Stimulated activated naive B cell treated with anti-CD40 and anti-IgM and Interleukin-4, amounts not matched to agents 10 μg/mL and 1 μg/mL and 100 μg/mL, for 72 hours (primary cell): ENCODE results near the gene KRT12.
"Not testable (repeated sequence)": the region's sequence is repeated elsewhere in the genome, so short reads cannot be mapped to it uniquely, and the experiment has no call there.

ENCODE experiments used
- ATAC-seq, 2 donors: fragments of 150-1000 bp; cut with Tn5 transposase; replicated peaks; 2 replicates each; pipeline ENCODE4 v1.10.0; 2021; ENCODE audit warnings: moderate library complexity in 1 of 2
- DNase-seq: peaks from one replicate; pipeline ENCODE4 v3.0.0; 2021
- H3K27ac Mint-ChIP-seq: one replicate; pipeline ENCODE4 v1.8.0; 2022; ENCODE audit warnings: mild to moderate bottlenecking, mixed read lengths
- H3K27me3 Mint-ChIP-seq, 2 donors: one replicate each; pipeline ENCODE4 v1.8.0; 2022; ENCODE audit warnings: mixed read lengths in 2 of 2
- H3K36me3 Mint-ChIP-seq, 2 donors: one replicate each; pipeline ENCODE4 v1.8.0; 2022; ENCODE audit warnings: mixed read lengths in 2 of 2, mild to moderate bottlenecking in 1 of 2
- H3K4me1 Mint-ChIP-seq, 2 donors: one replicate each; pipeline ENCODE4 v1.8.0; 2022; ENCODE audit warnings: mixed read lengths in 2 of 2, mild to moderate bottlenecking in 1 of 2
- H3K4me3 Mint-ChIP-seq, 2 donors: one replicate each; pipeline ENCODE4 v1.8.0; 2022; ENCODE audit warnings: mild to moderate bottlenecking in 2 of 2, mixed read lengths in 2 of 2, moderate library complexity in 1 of 2
- H3K9me3 Mint-ChIP-seq, 2 donors: one replicate each; pipeline ENCODE4 v1.8.0; 2022; ENCODE audit warnings: mixed read lengths in 2 of 2, mild to moderate bottlenecking in 1 of 2

KRT12 gene

DNA sequence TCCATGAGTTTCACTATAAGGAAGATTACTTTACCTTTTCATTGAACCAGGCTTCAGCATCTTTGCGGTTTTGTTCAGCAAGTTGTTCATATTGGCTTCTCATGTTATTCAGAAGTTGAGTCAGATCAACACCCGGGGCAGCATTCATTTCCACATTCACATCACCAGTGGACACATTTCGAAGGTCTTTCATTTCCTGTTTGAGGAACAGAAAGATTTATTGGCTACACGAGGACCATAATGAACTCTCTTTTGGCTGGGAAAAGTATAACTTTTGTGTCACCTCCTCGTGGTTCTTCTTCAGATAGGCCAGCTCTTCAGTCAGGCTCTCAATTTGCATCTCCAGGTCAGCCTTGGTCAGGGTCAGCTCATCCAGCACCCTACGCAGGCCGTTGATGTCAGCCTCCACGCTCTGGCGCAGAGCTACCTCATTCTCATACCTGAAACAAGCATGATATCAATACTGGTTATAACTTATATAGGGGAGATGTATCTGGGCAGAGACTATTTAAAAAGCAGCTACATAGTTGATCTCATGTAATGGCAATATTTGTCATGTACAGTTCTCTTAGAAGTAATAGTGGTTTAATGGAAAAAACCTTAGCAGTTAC, 46.7 kb downstream of the KRT12 start:
- Mint-ChIP-seq H3K27ac (no peak overlapping the region), H3K4me3 (peak overlapping the region; percentile 7 to 78)

GRCh38 chr17:40819528-40820125, 47.4 kb downstream of the KRT12 start:
- ATAC-seq = no peak

More for the DNA sequence above, 46.7 kb downstream of the KRT12 start:
- Mint-ChIP-seq H3K27me3 (peaks cover 0 to 7% of the 10 kb centered on the region in 2 donors), H3K4me1 (peaks cover 12 to 24% of the 10 kb centered on the region in 2 donors), H3K36me3 (peaks cover 18 to 31% of the 10 kb centered on the region in 2 donors), H3K9me3 (peaks cover 0 to 3% of the 10 kb centered on the region in 2 donors)
- DNase-seq = no peak
- no peak for ATAC-seq

GRCh38 chr17:40818733-40819527, 48.1 kb downstream of the KRT12 start:
- H3K27me3 Mint-ChIP-seq = peaks cover 10 to 16% of the 10 kb centered on the region in 2 donors
- ATAC-seq = peak; percentile 91 to 92
- peak; percentile 80 for DNase-seq
- H3K9me3 Mint-ChIP-seq = peaks cover 0 to 5% of the 10 kb centered on the region in 2 donors
- peak overlapping the region; percentile 83 to 85 for H3K4me3 Mint-ChIP-seq
- H3K4me1 Mint-ChIP-seq = peaks cover 12 to 17% of the 10 kb centered on the region in 2 donors
- H3K36me3 Mint-ChIP-seq = peaks cover 19 to 32% of the 10 kb centered on the region in 2 donors
- peak overlapping the region; percentile 83 for H3K27ac Mint-ChIP-seq

More at GRCh38 chr17:40819528-40820125, 47.4 kb downstream of the KRT12 start:
- H3K27me3 Mint-ChIP-seq = peaks cover 3 to 9% of the 10 kb centered on the region in 2 donors
- DNase-seq = no peak
- peak overlapping the region; percentile 78 to 85 for H3K4me3 Mint-ChIP-seq
- peaks cover 0 to 4% of the 10 kb centered on the region in 2 donors for H3K9me3 Mint-ChIP-seq
- H3K36me3 Mint-ChIP-seq = peaks cover 19 to 33% of the 10 kb centered on the region in 2 donors
- H3K27ac Mint-ChIP-seq = peak overlapping the region; percentile 69
- H3K4me1 Mint-ChIP-seq = peaks cover 12 to 24% of the 10 kb centered on the region in 2 donors

GRCh38 chr17:40818343-40818732, 48.7 kb downstream of the KRT12 start:
- peaks cover 0 to 5% of the 10 kb centered on the region in 2 donors for H3K9me3 Mint-ChIP-seq
- H3K27ac Mint-ChIP-seq = peak overlapping the region; percentile 83
- H3K36me3 Mint-ChIP-seq = peaks cover 18 to 32% of the 10 kb centered on the region in 2 donors
- DNase-seq (no peak), ATAC-seq (no peak)
- peaks cover 12 to 13% of the 10 kb centered on the region in 2 donors for H3K4me1 Mint-ChIP-seq
- H3K27me3 Mint-ChIP-seq = peaks cover 14 to 20% of the 10 kb centered on the region in 2 donors
- H3K4me3 Mint-ChIP-seq = peak overlapping the region; percentile 83 to 85

DNA sequence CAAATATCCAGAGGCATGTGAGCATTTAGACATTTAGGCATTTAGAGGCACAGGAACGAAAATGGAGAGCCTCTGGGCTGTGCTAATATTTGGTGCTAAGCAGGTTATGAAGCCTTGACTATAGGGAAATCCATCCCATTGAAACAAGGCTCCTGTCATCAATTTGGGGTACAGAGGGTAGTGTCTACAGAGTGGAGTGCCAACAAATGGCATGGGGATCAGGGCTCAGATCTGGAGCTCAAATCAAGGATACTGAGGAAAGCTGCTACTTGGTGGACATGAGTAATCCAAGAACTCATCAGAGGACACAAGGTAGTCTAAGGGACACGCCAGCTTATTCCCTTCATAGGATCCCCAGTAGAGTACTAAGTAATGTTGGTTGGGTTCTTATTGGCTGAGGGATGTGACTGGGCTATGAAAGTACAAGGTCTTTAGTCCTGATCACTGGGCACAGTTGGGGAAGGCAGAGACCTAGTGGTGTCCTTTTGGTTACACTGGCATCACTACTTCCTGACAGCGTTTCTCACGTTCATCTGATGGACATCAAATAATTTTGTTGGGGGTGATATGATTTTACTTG, 49.8 kb downstream of the KRT12 start:
- ATAC-seq = no peak
- Mint-ChIP-seq H3K4me1 (peaks cover 12 to 13% of the 10 kb centered on the region in 2 donors), H3K4me3 (peak overlapping the region; percentile 52 to 74), H3K36me3 (peaks cover 15 to 28% of the 10 kb centered on the region in 2 donors), H3K27me3 (peaks cover 24 to 25% of the 10 kb centered on the region in 2 donors), H3K9me3 (peaks cover 0 to 5% of the 10 kb centered on the region in 2 donors), H3K27ac (no peak overlapping the region)
- no peak for DNase-seq

DNA sequence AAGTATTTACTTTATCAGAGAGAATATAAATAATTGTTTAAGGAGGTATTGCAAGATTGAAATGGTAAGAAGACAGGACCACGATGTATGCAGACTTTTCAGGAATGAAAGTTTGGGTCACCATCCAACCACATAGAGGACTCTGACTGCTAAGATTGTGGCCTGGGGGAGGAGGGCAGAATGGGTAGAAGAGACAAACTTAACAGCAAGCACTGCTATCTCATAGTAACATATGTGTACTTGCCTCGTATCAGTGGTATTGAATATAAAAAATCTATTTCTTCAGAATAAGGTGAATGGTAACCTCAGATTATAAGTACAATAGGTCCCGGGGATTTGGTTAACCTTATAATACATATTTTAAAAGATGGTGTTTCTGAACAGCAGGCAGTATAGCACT, 50.5 kb downstream of the KRT12 start:
- no peak for ATAC-seq
- peaks cover 12 to 25% of the 10 kb centered on the region in 2 donors for H3K36me3 Mint-ChIP-seq
- H3K4me3 Mint-ChIP-seq = no peak overlapping the region
- H3K27ac Mint-ChIP-seq = no peak overlapping the region
- no peak for DNase-seq
- H3K9me3 Mint-ChIP-seq = peaks cover 0 to 5% of the 10 kb centered on the region in 2 donors
- H3K27me3 Mint-ChIP-seq = peaks cover 28 to 29% of the 10 kb centered on the region in 2 donors
- H3K4me1 Mint-ChIP-seq = peaks cover 12 to 13% of the 10 kb centered on the region in 2 donors

- DNase-seq (no peak), ATAC-seq (no peak)
- peaks cover 12 to 23% of the 10 kb centered on the region in 2 donors for H3K36me3 Mint-ChIP-seq
- peaks cover 36 to 39% of the 10 kb centered on the region in 2 donors for H3K27me3 Mint-ChIP-seq
- H3K4me3 Mint-ChIP-seq = no peak overlapping the region
- peaks cover 11 to 12% of the 10 kb centered on the region in 2 donors for H3K4me1 Mint-ChIP-seq
- peaks cover 0 to 5% of the 10 kb centered on the region in 2 donors for H3K9me3 Mint-ChIP-seq
- no peak overlapping the region for H3K27ac Mint-ChIP-seq
Observed at GRCh38 chr17:40815381-40815780, 51.6 kb downstream of the KRT12 start.

- ATAC-seq, H3K27ac Mint-ChIP-seq, H3K4me1 Mint-ChIP-seq, H3K4me3 Mint-ChIP-seq, DNase-seq, H3K9me3 Mint-ChIP-seq: not testable (repeated sequence)
- H3K36me3 Mint-ChIP-seq = peaks cover 12 to 19% of the 10 kb centered on the region in 2 donors
- peaks cover 43 to 46% of the 10 kb centered on the region in 2 donors for H3K27me3 Mint-ChIP-seq
Observed at GRCh38 chr17:40814657-40815056, 52.4 kb downstream of the KRT12 start.

DNA sequence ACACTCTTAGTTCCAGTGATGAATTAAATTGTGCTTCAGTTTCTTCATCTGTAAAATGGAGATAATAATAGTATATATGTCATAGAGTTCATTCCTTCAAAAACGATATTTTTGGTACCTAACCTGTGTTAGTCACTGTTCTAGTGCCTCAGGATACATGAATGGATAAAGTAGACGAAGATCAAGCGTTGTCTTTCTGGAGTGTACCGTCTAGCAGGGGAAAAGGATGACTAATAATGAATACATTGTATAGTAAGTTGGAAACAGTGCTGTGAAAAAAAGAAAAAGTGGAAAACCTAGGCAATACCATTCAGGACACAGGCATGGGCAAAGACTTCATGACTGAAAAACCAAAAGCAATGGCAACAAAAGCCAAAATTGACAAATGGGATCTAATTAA, 53.2 kb downstream of the KRT12 start:
- peaks cover 12 to 19% of the 10 kb centered on the region in 2 donors for H3K36me3 Mint-ChIP-seq
- no peak overlapping the region for H3K27ac Mint-ChIP-seq
- H3K4me1 Mint-ChIP-seq = peaks cover 6 to 8% of the 10 kb centered on the region in 2 donors
- H3K27me3 Mint-ChIP-seq = peaks cover 43 to 50% of the 10 kb centered on the region in 2 donors
- no peak for ATAC-seq
- H3K9me3 Mint-ChIP-seq = peaks cover 0 to 5% of the 10 kb centered on the region in 2 donors
- no peak overlapping the region for H3K4me3 Mint-ChIP-seq
- DNase-seq = no peak

- no peak overlapping the region for H3K27ac Mint-ChIP-seq
- H3K9me3 Mint-ChIP-seq = peaks cover 0 to 5% of the 10 kb centered on the region in 2 donors
- peaks cover 12 to 18% of the 10 kb centered on the region in 2 donors for H3K36me3 Mint-ChIP-seq
- no peak for ATAC-seq
- H3K4me1 Mint-ChIP-seq = peaks cover 5 to 7% of the 10 kb centered on the region in 2 donors
- H3K27me3 Mint-ChIP-seq = peaks cover 48 to 61% of the 10 kb centered on the region in 2 donors
- H3K4me3 Mint-ChIP-seq = no peak overlapping the region
- no peak for DNase-seq
Observed at GRCh38 chr17:40812639-40813038, 54.4 kb downstream of the KRT12 start.
